AG09309 (cell line): Measurements from ENCODE around the gene AGER.

Source experiments
- DNase-seq: peaks from one replicate; pipeline ENCODE4 v3.0.0-alpha.2; 2010; ENCODE audit warnings: low read depth
- H3K4me3 ChIP-seq: 2 replicates; pipeline ENCODE4 v1.5.1; 2011; ENCODE audit warnings: mild to moderate bottlenecking, low read depth, low read length, moderate library complexity; ENCODE audit not compliant: control insufficient read depth
- TF ChIP-seq, protein P1 (sequence below): IDR thresholded peaks from 2 replicates; pipeline ENCODE4 v1.5.1; 2011; ENCODE audit warnings: mild to moderate bottlenecking, low read depth, low read length, inconsistent platforms; ENCODE audit not compliant: insufficient read depth, control insufficient read depth; ENCODE audit errors: missing control alignments

Gene AGER

DNA sequence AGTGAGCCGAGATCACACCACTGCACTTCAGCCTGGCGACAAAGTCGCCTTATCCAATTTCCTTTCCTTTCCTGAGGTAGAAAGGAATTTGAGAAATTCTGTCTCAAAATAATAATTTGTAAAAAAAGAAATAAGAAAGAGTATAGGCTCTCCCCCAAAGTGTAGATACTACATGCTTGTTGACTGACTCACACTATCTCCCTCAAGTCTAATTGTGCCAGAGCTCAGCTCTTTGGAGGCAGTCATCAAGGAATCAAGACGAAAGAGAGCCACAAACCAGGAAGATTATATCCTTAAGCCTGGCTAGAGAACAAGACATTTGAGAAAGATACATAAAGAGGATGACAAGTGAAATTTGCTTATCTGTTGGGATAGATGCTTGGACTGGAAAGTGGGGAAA, 50.3 kb downstream of the AGER start:
- DNase-seq: no peak
- TF ChIP-seq, protein P1, sequence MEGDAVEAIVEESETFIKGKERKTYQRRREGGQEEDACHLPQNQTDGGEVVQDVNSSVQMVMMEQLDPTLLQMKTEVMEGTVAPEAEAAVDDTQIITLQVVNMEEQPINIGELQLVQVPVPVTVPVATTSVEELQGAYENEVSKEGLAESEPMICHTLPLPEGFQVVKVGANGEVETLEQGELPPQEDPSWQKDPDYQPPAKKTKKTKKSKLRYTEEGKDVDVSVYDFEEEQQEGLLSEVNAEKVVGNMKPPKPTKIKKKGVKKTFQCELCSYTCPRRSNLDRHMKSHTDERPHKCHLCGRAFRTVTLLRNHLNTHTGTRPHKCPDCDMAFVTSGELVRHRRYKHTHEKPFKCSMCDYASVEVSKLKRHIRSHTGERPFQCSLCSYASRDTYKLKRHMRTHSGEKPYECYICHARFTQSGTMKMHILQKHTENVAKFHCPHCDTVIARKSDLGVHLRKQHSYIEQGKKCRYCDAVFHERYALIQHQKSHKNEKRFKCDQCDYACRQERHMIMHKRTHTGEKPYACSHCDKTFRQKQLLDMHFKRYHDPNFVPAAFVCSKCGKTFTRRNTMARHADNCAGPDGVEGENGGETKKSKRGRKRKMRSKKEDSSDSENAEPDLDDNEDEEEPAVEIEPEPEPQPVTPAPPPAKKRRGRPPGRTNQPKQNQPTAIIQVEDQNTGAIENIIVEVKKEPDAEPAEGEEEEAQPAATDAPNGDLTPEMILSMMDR: no peak
- no peak overlapping the region for H3K4me3 ChIP-seq

DNA sequence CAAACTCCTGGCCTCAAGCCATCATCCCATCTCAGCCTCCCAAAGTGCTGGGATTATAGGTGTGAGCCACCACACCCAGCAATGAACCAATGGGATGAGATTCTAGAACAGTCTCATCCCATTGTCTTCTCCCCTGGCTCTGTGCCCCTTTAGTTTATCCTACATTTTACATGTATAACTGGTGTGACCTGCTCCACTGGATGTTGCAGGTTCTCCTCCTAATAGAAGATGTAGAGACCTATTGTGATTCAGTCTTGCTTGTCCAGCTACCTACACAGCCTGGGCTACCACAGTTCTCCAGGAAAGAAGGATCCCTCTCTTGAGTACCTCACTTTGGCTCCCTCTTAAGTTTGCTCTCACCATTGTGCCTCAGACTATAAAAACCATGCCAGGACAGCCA, 51.9 kb downstream of the AGER start:
- DNase-seq: no peak
- TF ChIP-seq, protein P1: no peak
- no peak overlapping the region for H3K4me3 ChIP-seq

DNA sequence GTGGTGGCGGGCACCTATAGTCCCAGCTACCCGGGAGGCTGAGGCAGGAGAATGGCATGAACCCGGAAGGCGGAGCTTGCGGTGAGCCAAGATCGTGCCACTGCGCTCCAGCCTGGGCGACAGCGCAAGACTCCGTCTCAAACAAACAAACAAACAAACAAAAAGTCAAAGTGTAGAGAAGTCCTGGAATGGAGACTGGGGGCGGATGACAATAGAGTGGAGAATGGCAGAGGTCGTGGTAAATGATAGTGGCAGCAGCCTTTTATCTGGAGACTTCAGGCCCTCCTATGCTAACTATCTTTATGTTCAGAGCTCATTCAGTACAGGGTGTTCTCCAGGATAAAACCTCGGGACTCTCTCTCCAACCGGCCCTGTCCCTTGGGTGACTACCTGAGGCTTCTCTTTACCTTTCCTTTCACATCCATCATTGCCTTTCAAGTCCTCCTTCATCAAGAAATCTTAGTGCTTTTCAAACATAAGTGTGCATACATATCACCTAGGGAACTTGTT, 52.6 kb downstream of the AGER start:
- H3K4me3 ChIP-seq: no peak overlapping the region
- no peak for DNase-seq
- TF ChIP-seq, protein P1: no peak
